Naive B cell (primary cell): ENCODE data around the gene ARHGAP22. TPM values are rescaled to one million over a fixed set of nuclear protein-coding genes. Genes with fewer than 3 reads are reported as not detected.
A peak's percentile ranks its signal among the peaks of the same experiment; 100 is the strongest.

ENCODE experiments used
- ATAC-seq, 2 donors: fragments of 150-1000 bp; cut with Tn5 transposase; 2 replicates each; pipeline ENCODE4 v1.10.0; 2021; ENCODE audit warnings: low read depth in 2 of 2, mild to moderate bottlenecking in 2 of 2, moderate library complexity in 2 of 2
- DNase-seq: peaks from one replicate; pipeline ENCODE4 v3.0.0; 2022
- H3K27ac Mint-ChIP-seq, 6 donors: one replicate each; pipeline ENCODE4 v1.8.0; 2020 to 2022; ENCODE audit warnings: mild to moderate bottlenecking in 6 of 6, mixed read lengths in 6 of 6, moderate library complexity in 5 of 6, inconsistent platforms in 2 of 6
- H3K27me3 Mint-ChIP-seq, 3 donors: one replicate each; pipeline ENCODE4 v1.8.0; 2021 to 2022; ENCODE audit warnings: mixed read lengths in 3 of 3, mild to moderate bottlenecking in 1 of 3
- H3K36me3 Mint-ChIP-seq, 2 donors: one replicate each; pipeline ENCODE4 v1.8.0; 2020 to 2022; ENCODE audit warnings: mixed read lengths in 2 of 2, inconsistent platforms in 1 of 2, mild to moderate bottlenecking in 1 of 2
- H3K4me1 Mint-ChIP-seq, 3 donors: one replicate each; pipeline ENCODE4 v1.8.0; 2020 to 2022; ENCODE audit warnings: mixed read lengths in 3 of 3, inconsistent platforms in 1 of 3, mild to moderate bottlenecking in 1 of 3, moderate library complexity in 1 of 3
- H3K4me3 Mint-ChIP-seq, 8 donors: one replicate each; pipeline ENCODE4 v1.8.0; 2020 to 2022; ENCODE audit warnings: mild to moderate bottlenecking in 8 of 8, mixed read lengths in 8 of 8, moderate library complexity in 8 of 8, inconsistent platforms in 2 of 8
- H3K9me3 Mint-ChIP-seq, 7 donors: one replicate each; pipeline ENCODE4 v1.8.0; 2020 to 2022; ENCODE audit warnings: mixed read lengths in 7 of 7, mild to moderate bottlenecking in 5 of 7, inconsistent platforms in 2 of 7, moderate library complexity in 1 of 7
- polyA plus RNA-seq, 6 donors: library from polyadenylated mRNA; unstranded; fragments of 300-500 nt; fragmentation: Illumina TruSeq; gene quantifications; one replicate each; pipeline ENCODE4 v1.2.3, GENCODE V29; 2021; ENCODE audit warnings: low read depth in 6 of 6

ARHGAP22 gene
- polyA plus RNA-seq, 6 donors from 2014 or later = 2.8 to 9.2 (median 5.8) TPM

DNA sequence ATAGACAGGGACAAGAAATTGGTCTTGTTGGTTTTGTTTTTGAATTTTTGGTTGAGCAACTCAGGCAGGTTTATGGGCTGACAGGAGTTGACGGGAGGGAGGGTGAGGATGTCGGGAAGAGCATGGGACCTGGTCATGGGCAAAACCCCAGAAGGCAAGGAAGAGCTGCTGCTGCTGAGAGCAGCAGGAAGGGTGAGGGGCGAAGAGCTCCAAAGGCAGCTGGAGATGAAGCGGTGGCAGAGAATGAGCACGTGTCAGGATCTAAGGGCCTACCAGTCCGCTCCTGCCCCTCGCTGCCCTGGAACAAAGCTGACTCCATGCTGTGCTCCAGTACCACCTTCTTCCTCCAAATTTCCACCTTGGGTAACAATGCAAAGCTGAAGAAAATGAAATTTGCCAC lies 84.3 kb downstream of the ARHGAP22 start:
- Mint-ChIP-seq H3K9me3 (peaks cover 0 to 14% (median 7%) of the 10 kb centered on the region in 7 donors), H3K4me1 (peaks cover 28 to 46% (median 32%) of the 10 kb centered on the region in 3 donors)
- DNase-seq = no peak

DNA sequence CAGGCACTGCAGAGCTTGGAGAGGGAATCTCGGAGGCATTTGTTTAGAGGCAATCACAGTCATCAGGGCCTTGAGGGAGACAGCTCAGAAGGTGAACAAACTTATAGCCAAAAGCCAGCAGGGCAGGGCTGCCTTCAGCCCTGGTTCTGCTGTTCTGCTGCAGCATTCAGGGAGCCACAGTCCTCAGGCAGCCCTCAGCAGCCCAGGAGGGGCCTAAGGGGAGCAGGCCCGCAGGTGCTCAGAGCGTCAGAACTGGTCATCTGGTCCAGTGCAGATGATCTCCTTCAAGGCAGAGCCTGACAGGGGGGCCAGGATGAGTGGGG lies 84.7 kb downstream of the ARHGAP22 start:
- Mint-ChIP-seq H3K9me3 (peaks cover 2 to 18% (median 8%) of the 10 kb centered on the region in 7 donors), H3K27ac (peak overlapping the region in 1 of 6 donors; percentile 72), H3K4me3 (peak overlapping the region in 1 of 8 donors; percentile 72), H3K27me3 (peaks cover 17 to 40% (median 24%) of the 10 kb centered on the region in 3 donors), H3K36me3 (peaks cover 2 to 20% of the 10 kb centered on the region in 2 donors), H3K4me1 (peaks cover 28 to 43% (median 32%) of the 10 kb centered on the region in 3 donors)
- ATAC-seq (no peak), DNase-seq (no peak)

More for the DNA sequence above, 84.3 kb downstream of the ARHGAP22 start:
- Mint-ChIP-seq H3K36me3 (peaks cover 3 to 16% of the 10 kb centered on the region in 2 donors), H3K27me3 (peaks cover 21 to 45% (median 29%) of the 10 kb centered on the region in 3 donors), H3K27ac (peak overlapping the region in 1 of 6 donors; percentile 52), H3K4me3 (no peak overlapping the region)
- ATAC-seq = no peak

DNA sequence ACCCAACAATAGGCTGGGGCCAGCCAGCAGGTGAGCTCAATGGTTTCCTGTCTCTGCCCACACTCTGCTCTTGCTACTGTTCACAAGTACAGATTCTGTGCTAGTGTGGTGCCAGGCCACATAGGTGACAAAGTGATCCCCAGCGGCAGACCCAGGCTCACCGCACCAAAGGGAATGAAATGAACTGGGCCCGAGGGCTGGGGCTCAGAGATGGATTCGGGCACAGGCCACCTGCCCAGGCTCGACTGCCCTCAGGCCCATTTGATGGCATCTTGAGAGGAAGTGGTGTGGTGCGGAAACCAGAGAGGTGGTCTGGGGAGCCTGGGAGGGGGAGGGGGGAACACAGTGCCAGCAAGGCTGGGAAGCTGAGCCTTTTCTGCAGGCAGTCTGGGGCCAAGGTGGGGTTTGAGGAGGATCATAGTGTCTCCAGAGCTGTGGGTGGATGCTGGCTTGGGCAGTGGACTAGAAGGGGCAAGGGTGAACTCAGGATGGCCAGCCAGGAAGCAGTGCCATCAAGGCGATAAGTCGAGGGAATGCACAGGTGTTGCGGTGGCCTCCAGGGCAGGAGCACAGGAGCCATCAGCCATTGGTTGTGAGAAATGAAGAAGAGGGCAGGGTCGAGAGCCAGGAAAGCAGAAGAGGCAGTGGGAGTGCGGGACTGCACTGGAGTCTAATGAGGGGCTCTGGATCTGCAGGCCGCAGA lies 85.2 kb downstream of the ARHGAP22 start:
- H3K27ac Mint-ChIP-seq = peak overlapping the region in 2 of 6 donors; percentile 68 to 72
- peaks cover 7 to 25% of the 10 kb centered on the region in 2 donors for H3K36me3 Mint-ChIP-seq

DNA sequence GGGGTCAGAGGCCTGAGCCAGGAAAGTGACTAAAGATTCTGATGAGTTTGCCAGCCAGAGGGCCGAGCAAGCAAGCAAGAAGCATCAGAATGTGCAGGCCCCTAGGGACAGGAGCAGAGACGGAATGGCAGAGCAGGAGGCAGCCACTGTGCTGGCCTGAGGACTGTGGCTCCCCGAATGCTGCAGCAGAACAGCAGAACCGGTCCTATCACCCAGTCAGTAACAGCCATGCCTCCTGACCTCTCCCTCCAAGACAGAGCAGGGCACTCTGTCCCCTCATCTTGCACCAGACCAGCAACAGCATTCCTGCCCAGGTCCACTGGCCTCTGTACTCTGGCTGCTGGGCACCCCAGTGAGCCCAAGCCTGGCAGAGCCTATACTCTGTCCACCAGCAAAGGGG lies 85.9 kb downstream of the ARHGAP22 start:
- DNase-seq = no peak
- Mint-ChIP-seq H3K27me3 (peaks cover 13 to 34% (median 19%) of the 10 kb centered on the region in 3 donors), H3K9me3 (peaks cover 4 to 22% (median 17%) of the 10 kb centered on the region in 7 donors), H3K36me3 (peaks cover 8 to 25% of the 10 kb centered on the region in 2 donors), H3K27ac (peak overlapping the region in 2 of 6 donors; percentile 53 to 66), H3K4me1 (peaks cover 28 to 37% (median 32%) of the 10 kb centered on the region in 3 donors), H3K4me3 (peak overlapping the region in 2 of 8 donors; percentile 34 to 67)
- ATAC-seq = no peak

More for the DNA sequence above, 85.2 kb downstream of the ARHGAP22 start:
- no peak for DNase-seq
- Mint-ChIP-seq H3K4me3 (peak overlapping the region in 3 of 8 donors; percentile 13 to 72 (median 37)), H3K9me3 (peaks cover 4 to 17% (median 12%) of the 10 kb centered on the region in 7 donors), H3K4me1 (peaks cover 28 to 39% (median 32%) of the 10 kb centered on the region in 3 donors), H3K27me3 (peaks cover 12 to 35% (median 20%) of the 10 kb centered on the region in 3 donors)
- ATAC-seq = no peak

DNA sequence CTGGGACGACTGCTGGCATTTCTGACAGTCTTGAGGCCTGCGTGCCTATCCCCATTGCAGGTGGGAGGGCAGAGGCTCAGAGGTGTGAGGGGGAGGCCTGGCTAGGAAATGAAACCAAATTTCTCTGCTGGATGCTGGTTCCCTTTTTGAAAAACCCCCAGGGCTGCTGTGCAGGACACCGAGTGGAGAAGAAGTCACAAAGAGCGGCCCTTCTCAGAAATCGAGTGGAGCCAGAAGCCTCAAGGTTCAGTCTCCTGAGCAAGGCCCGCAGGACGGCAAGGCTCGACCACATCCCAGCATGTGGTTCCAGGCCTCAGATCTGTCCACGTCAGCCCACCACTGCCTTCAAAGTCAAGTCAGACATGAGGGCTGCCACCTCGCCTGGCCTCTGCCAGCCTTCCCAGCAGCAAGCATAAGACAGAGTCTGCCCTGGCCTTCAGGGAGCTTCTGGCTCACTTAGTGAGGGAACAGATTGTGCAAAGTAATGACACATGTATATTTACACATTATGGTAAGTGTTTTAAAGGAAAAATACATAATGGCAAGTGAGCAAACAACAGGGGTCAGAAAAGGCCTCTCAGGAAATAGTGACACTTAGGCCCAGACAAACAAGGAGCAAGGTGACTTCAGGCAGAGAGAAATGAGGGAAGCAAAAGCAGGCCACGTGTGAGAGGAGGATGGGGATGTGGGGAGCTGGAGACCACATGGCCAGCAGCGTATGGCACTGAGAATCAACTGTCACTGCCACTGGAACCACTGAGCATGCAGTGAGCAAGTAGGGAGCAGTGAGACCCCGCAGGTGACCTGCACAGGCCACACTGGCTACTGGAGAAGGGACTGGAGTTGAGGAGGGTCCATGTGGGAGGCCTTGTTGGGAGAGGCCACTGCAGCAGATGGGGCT lies 86.7 kb downstream of the ARHGAP22 start:
- H3K27ac Mint-ChIP-seq = peak overlapping the region in 5 of 6 donors; percentile 4 to 92 (median 26)
- peak overlapping the region in 6 of 8 donors; percentile 11 to 65 (median 36) for H3K4me3 Mint-ChIP-seq
- H3K4me1 Mint-ChIP-seq = peaks cover 28 to 37% (median 32%) of the 10 kb centered on the region in 3 donors
- peaks cover 8 to 25% of the 10 kb centered on the region in 2 donors for H3K36me3 Mint-ChIP-seq
- H3K9me3 Mint-ChIP-seq = peaks cover 5 to 28% (median 22%) of the 10 kb centered on the region in 7 donors
- peaks cover 17 to 34% (median 19%) of the 10 kb centered on the region in 3 donors for H3K27me3 Mint-ChIP-seq
- ATAC-seq (peak; percentile 93 to 97), DNase-seq (peak; percentile 25)

DNA sequence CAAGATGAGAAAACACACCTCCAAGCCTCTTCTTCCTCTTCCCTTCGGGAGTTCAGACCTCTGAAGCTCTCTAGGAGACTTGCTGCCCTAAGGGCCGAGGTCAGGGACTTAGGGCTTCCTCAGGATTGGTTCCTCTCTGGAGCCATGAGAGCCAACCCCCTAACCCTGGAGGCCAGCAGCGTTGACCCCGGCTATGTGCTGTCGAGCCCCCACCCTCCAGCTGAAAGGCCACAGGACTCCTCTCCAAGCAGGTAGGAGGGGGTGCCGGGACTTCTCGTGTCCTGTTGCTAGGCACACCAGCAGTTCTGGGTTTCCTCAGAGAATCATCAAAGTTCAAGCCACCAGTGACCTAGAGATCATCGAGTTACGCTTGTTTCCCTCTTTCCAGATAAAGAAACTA lies 87.4 kb downstream of the ARHGAP22 start:
- no peak for ATAC-seq
- Mint-ChIP-seq H3K9me3 (peaks cover 5 to 28% (median 22%) of the 10 kb centered on the region in 7 donors), H3K27me3 (peaks cover 13 to 30% (median 17%) of the 10 kb centered on the region in 3 donors), H3K4me3 (peak overlapping the region in 4 of 8 donors; percentile 23 to 50 (median 36)), H3K4me1 (peaks cover 28 to 39% (median 36%) of the 10 kb centered on the region in 3 donors), H3K36me3 (peaks cover 8 to 25% of the 10 kb centered on the region in 2 donors), H3K27ac (peak overlapping the region in 3 of 6 donors; percentile 26 to 52 (median 31))
- DNase-seq = no peak

DNA sequence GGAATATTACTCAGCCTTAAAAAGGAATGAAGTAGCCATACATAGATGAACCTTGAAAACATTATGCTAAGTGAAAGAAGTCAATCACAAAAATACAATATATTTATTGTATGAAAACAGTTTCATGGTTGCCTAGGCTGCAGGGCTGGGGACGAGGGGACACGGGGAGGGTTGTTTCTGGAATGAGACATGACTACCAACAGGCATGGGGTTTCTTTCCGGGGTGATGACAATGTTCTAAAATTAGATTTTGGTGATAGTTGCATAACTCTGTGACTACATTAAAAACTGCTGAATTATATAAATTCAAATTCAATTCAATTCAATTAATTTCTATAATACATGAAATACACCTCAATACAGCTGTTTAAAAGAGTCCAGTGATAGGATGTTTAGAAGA lies 88.0 kb downstream of the ARHGAP22 start:
- Mint-ChIP-seq H3K36me3 (peaks cover 8 to 25% of the 10 kb centered on the region in 2 donors), H3K9me3 (peaks cover 5 to 28% (median 22%) of the 10 kb centered on the region in 7 donors), H3K4me1 (peaks cover 28 to 44% (median 42%) of the 10 kb centered on the region in 3 donors), H3K27me3 (peaks cover 11 to 24% (median 17%) of the 10 kb centered on the region in 3 donors), H3K4me3 (no peak overlapping the region), H3K27ac (peak overlapping the region in 2 of 6 donors; percentile 31 to 52)
- DNase-seq (no peak), ATAC-seq (no peak)

DNA sequence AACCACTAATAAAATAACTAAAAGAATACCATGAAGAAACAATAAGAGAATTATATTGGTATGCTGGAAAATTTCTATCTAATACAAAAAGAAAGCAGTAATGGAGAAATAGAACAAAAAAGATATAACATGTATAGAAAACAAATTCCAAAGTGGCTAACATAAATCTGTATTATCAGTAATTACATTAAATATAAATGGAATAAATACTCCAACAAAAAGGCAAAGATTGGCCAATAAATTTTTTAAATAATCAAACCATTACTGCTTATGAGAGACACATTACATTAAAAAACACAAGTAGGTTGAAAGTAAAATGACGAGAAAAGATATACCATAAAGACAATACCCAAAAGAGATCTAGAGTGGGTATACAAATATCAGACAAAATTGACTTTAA lies 90.0 kb downstream of the ARHGAP22 start:
- Mint-ChIP-seq H3K27ac (no peak overlapping the region), H3K4me3 (no peak overlapping the region)
- ATAC-seq = no peak

DNA sequence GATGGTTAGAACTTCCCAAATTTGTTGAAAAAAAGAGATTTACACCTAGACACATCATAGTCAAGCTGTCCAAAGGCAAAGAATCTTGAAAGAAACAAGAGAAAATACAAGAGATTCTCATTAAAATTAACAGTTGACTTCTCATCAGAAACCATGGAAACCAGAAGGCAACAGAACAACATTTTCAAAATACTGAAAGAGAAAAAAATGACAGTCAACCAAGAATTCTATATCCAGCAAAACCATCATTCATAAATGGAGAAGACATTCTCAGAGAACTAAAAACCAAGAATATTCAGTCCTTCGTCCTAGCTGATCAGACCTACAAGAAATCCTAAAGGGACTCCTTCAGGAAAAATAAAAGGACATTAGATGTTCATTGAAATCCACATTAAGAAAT lies 90.6 kb downstream of the ARHGAP22 start:
- Mint-ChIP-seq H3K27me3 (peaks cover 1 to 5% (median 3%) of the 10 kb centered on the region in 3 donors), H3K4me3 (no peak overlapping the region), H3K27ac (no peak overlapping the region), H3K36me3 (peaks cover 8 to 16% of the 10 kb centered on the region in 2 donors), H3K4me1 (peaks cover 23 to 37% (median 35%) of the 10 kb centered on the region in 3 donors), H3K9me3 (peaks cover 5 to 28% (median 22%) of the 10 kb centered on the region in 7 donors)
- no peak for DNase-seq
- no peak for ATAC-seq

More for the DNA sequence above, 90.0 kb downstream of the ARHGAP22 start:
- Mint-ChIP-seq H3K4me1 (peaks cover 29 to 44% (median 41%) of the 10 kb centered on the region in 3 donors), H3K27me3 (peaks cover 5 to 8% (median 5%) of the 10 kb centered on the region in 3 donors), H3K36me3 (peaks cover 8 to 21% of the 10 kb centered on the region in 2 donors), H3K9me3 (peaks cover 5 to 28% (median 22%) of the 10 kb centered on the region in 7 donors)
- DNase-seq = no peak

DNA sequence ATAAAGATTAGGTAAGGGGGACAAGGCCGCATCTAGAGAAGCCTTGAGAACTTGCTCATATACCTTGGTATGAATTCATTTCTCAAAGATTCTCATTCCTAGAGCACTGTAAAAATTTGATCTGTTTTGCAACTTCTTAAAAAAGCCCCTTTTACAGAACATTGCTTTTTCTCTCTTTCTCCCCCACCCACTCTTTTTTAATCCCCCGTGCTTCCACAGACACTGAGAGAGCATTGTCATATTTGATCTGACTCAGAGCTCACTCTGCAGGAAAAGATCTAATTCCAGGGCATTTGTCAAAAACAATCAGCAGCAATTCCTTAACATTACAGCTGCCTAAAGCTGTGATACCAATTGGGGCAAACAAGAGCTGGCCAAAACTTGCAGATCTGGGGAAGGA lies 92.0 kb downstream of the ARHGAP22 start:
- ATAC-seq (no peak), DNase-seq (no peak)
- Mint-ChIP-seq H3K27ac (peak overlapping the region in 1 of 6 donors; percentile 32), H3K4me3 (no peak overlapping the region), H3K4me1 (peaks cover 9 to 23% (median 21%) of the 10 kb centered on the region in 3 donors), H3K36me3 (peaks cover 8 to 16% of the 10 kb centered on the region in 2 donors), H3K27me3 (peaks cover 0 to 5% (median 0%) of the 10 kb centered on the region in 3 donors), H3K9me3 (peaks cover 5 to 28% (median 22%) of the 10 kb centered on the region in 7 donors)

DNA sequence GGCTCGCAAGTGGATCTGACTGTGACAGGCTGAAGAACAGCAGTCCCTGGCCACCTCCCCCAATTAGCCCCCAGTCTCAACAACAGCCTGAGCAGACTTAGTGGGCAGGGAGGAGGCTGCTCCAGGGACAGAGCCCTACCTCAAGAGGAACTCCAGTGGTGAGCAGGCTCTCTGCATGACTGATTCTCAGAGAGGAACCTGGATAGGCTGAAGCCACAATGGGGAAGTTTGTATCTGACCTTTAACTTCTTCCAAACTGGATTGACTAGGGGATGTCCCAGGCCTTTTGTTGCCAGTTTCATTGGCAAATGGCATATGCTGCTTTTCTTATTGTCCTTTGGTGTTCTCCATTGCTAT lies 93.0 kb downstream of the ARHGAP22 start:
- peak; percentile 45 to 79 for ATAC-seq
- peaks cover 5 to 28% (median 22%) of the 10 kb centered on the region in 7 donors for H3K9me3 Mint-ChIP-seq

DNA sequence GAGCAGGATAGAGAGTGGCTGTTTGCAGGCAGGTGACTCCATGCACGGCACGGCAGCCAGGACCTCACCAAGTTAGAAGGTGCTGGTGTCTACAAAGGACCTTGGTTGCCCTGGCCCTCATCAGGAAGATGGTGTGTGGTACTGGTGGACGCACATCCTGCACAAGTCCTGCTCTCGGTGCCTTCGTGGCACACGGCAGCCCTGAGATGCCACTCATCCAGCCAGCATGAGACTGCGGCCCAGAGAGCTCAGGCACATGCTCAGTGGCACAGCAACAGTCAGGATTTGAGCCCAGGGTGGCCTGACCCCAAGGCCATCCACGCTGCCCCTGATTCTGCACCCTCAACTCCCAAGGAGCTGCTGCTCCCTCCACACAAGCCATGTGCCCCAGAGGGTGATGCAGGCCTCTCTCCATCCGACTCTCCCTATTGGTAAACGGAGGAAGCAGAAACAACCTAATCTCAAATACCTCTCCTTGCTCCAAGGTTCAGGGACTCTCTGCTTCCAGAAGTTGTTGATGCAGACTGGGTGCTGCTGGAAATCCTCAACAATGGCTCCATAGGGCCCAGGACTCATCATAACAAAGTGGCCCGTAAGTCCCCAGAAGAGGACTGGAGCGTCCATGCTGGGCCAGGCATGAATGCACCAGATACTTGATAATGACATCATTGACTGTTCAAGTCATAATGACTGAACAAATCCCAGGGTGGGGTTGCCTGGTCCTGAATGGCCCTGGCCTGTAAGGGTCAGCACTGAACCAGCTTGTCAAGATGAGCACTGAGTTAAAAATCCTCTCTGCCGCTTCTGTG lies 93.6 kb downstream of the ARHGAP22 start:
- Mint-ChIP-seq H3K36me3 (peaks cover 8 to 10% of the 10 kb centered on the region in 2 donors), H3K4me1 (peaks cover 3 to 20% (median 14%) of the 10 kb centered on the region in 3 donors), H3K27ac (peak overlapping the region in 1 of 6 donors; percentile 21), H3K9me3 (peaks cover 5 to 28% (median 22%) of the 10 kb centered on the region in 7 donors), H3K27me3 (peaks cover 0 to 7% (median 5%) of the 10 kb centered on the region in 3 donors), H3K4me3 (no peak overlapping the region)
- no peak for ATAC-seq
- DNase-seq = no peak

More for the DNA sequence above, 93.0 kb downstream of the ARHGAP22 start:
- Mint-ChIP-seq H3K27ac (peak overlapping the region in 1 of 6 donors; percentile 21), H3K36me3 (peaks cover 8 to 11% of the 10 kb centered on the region in 2 donors), H3K4me1 (peaks cover 3 to 20% (median 14%) of the 10 kb centered on the region in 3 donors), H3K4me3 (no peak overlapping the region), H3K27me3 (peaks cover 0 to 7% (median 5%) of the 10 kb centered on the region in 3 donors)
- peak; percentile 8 for DNase-seq
